Central memory CD4-positive, alpha-beta T cell (primary cell): ENCODE data around the gene B3GNT9.
A peak's percentile ranks its signal among the peaks of the same experiment; 100 is the strongest.

ENCODE experiments used
- DNase-seq: peaks from one replicate; pipeline ENCODE4 v3.0.0; 2022

Gene B3GNT9

DNA sequence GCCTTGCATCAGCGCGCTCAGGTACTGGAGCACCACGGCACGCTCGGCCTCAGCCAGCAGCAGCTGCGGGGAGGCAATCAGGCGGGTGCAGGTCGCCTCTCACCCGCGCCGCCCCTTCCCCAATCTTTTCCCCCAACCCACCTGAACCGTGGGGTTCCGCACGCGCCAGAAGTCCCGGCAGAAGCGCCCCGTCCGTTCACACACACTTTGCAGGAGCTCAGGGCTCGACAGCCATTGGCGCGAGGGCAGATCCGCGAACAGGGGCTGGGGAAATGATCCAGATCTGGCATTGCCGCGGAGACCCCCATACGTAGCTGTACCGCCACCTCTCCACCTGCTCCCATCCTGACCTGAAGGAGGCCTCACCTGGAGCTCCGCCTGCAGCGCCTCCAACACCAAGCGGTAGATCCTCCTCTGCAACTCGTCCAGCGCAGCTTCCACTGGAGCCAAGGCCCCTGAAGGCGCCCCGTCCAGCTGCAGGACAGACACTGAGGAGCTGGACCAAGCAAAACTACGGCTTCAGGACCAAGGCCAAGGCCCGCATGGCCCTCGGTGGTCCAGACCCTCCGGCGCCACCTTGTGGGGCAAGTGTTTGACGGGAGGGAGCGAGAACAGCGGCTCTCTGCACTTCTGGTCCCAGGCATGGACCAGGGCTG is 34.3 kb upstream of the B3GNT9 start:
- DNase-seq, result peak; percentile 70

DNA sequence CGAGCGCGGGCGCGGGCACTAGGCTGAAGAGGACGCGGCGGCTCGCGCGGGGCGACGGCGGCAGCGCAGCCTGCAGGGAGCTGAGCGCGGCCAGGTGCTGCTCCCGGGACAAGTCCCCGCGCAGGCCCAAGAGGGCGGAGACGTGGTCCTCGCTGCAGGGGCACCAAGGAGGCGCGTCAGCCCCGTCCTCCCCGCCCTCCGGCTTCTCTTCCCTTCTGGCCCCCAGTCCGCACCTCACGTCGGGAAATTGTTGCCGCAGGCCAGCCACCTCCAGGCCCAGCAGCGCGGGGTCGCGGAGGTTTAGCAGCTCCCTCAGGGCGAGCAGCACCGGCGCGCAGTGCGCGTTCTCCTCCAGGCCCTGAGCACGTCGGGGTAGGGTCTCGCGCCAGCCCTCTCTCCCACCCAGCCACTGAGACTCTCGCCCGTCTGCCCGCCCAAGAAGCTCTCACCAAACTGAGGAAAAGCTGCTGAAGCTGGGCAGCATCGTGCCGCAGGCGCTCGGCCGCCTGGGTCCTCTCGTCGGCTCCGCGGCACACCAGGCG is 33.7 kb upstream of the B3GNT9 start:
- no peak for DNase-seq

- DNase-seq, result peak; percentile 97
Observed at GRCh38 chr16:67183627-67184452, 33.0 kb upstream of the B3GNT9 start, which contains the start of gene MATCAP1. MATCAP1 (minus strand) TSS chr16:67183963; CDS start chr16:67180610, 3,353 bp downstream.

DNA sequence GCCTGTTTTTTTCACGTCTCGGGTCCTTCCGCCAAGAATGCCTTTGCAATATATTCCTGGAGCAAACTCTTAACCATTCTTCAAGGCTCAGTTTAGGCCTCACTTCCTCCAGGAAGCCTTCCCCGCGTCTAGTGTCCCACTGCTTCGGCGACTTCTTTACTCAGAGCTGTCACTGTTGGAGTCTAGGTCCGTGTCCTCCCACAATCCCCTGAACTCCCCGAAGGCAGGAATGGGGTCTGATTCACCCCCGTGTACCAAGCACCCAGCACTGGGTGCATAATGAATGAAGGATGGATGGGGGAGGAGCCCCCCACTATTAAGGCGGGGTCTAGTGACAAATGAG is 32.5 kb upstream of the B3GNT9 start:
- DNase-seq, result no peak

DNA sequence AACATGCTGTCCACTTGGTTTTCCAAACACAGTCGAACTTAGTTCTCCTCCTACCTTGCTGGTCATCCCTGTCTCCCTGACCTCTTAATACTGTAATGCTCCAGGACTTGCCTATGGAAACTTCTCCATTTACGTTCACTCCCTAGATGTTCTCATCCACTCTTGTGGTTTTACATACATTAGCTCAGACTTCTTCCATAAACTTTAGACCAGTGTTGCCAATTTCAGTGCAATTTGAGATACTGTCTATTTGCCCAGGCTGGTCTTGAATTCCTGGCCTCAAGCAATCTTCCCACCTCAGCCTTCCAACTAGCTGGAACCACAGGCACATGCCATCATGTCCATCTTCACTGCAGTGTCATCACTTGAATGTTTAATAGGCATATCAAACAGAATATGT is 31.5 kb upstream of the B3GNT9 start:
- DNase-seq, result no peak

DNA sequence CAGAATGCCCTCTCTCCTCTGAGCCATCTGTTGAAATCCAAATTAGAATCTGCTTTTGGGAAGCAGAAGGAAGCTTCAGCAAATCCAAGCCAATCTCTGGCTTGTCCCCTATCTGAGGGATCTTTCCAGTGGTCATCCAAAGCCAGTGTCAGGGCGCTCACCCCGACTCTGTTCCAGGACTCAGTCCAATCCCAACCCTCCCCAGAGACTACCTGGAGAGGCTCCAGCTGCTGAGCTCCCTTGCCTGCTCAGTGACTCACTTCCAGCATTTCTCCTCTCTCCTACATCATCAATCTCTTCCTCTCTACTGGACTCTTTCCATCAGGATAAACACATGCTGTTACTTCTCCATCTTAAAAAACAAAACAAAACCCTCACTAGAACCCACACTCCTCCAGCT is 30.5 kb upstream of the B3GNT9 start:
- DNase-seq, result no peak

GRCh38 chr16:67180166-67180565 is 29.4 kb upstream of the B3GNT9 start:
- DNase-seq, result no peak

DNA sequence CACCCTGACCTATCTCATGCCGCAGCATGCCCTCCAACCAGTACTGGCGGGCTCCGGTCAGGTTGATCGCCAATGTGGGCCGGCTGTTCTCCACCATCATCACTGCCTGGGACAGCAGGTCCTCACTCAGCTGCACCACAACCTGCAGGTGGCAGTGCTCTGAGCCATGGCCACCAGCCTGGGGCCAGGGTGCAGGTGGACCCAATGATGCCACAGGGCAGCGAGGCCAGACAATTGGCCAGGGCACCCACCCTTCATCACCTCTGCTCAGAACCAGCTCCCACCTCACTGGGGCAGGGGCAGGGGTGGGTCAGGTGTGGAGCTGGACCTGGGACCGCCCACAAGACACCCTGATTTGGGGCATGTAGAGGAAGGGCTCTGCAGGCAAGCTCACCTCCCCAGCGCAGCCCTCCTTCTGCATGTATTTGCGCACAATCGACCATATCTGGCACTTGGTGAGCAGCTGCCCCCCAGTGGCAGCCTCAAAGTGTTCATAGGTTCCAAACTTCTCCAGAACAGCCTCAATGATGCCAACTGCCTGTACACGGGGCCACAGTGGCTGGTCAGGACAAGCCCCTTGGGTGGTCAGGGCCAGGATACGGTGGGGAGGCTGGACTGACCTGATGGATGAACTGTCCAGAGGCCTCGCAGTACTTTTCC is 28.8 kb upstream of the B3GNT9 start:
- no peak for DNase-seq

DNA sequence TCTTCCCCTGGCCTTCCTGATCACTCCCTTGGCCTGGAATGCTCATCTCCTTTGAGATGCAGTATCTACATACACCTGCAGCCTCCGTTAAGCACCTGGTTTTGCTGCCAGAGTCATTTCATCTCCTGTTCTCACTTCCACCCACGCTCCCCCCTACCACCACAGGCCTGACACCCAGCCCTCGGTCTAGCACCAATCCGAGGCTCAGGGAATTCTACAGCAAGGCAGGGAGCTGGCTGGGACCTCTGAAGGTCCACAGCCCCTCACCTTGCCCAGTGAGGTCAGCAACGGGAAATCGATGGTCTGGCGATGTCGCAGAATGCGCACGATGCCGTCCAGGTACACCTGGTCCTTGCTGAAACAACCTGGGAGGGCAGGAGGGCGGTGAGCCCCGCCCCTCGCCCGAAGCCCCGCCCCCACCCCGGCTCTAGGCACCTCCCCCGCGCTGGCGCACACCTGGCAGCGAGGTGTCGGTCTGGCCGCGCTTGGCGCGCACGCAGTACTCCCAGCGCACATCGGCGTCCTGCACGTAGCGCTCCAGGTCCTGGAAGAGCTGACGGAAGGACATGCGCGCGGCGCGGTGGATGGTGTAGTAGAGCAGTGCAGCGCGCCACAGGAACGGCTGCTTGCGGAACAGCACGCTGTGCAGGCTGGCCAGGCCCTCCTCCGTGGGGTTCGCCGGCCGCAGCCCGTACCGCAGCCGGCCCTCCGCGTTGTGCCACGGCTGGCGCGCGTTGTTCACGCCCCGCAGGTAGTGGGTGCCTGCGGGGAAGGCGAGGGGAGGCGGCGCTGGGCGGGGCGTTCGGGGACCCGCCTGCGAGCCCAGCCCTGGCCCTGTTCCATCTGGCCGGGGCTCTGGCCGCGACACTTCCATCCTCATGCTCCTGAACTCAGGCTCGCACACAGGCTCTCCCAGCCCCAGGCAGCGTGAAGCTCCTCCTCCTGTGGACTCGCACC is 27.2 kb upstream of the B3GNT9 start:
- peak; percentile 73 for DNase-seq

DNA sequence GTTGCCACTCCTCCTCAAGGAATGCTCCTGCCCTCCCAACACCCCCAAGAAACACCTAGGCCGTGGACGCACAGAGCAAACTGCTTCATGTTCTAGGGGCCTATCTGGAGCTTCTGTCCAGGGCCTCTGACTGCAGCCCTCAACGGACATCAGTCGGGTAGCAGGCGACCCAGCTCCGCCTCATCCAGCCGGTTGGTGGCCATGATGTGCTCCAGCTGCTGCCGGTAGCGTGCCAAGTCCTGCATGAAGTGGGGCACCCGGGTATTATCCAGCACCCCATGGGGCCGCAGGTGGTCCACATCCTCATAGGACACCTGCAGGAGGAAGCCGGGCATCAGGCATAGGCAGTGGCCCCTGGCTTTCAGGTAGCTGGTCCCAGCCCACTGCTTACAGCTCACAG is 25.9 kb upstream of the B3GNT9 start:
- DNase-seq, result no peak

GRCh38 chr16:67174706-67175231 is 24.0 kb upstream of the B3GNT9 start:
- no peak for DNase-seq

DNA sequence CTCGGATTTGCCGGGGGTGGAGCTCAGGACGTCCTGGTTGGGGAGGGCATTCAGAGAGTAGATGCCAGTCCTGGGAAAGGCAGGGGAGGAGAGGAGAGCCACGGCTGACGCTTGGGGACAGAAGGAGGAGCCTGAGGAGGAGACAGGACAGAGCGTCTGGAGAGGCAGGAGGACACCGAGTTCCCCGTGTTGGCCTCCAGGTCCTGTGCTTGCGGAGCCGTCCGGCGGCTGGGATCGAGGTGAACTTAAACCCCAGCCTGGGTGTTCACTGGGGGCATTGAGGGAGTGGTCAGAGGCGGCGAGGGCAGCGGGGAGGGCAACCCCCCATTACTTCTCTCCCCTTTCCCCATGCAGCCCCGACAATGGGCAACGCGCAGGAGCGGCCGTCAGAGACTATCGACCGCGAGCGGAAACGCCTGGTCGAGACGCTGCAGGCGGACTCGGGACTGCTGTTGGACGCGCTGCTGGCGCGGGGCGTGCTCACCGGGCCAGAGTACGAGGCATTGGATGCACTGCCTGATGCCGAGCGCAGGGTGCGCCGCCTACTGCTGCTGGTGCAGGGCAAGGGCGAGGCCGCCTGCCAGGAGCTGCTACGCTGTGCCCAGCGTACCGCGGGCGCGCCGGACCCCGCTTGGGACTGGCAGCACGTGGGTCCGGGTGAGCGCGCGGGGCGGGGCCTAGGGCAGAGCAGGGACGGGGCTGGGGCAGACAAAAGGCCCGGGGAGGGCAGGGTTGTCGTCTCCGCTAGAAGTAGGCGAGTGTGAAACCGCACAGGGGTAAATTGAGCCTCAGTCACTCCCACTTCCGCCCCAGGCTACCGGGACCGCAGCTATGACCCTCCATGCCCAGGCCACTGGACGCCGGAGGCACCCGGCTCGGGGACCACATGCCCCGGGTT is 23.3 kb upstream of the B3GNT9 start:
- DNase-seq, result peak; percentile 59

DNA sequence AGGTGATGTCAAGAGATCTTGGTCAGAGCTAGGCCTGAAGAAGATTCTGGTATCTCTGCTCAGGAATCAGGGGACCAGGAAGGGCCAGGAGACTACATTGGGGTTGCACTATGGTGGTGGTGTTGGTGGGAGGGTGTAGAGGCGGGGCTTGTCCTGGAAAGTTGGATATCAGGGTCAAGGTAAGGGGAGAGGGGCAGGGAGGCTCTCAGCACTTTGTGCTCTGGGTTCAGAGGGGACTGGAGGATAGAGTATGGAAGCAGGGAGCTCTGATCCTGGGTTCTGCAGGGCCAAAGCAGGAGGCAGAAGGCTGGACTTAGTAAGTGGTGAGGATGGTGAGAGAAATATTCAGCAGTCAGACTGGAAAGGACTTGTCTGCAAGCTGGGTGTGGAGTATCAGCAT is 22.5 kb upstream of the B3GNT9 start:
- no peak for DNase-seq

DNA sequence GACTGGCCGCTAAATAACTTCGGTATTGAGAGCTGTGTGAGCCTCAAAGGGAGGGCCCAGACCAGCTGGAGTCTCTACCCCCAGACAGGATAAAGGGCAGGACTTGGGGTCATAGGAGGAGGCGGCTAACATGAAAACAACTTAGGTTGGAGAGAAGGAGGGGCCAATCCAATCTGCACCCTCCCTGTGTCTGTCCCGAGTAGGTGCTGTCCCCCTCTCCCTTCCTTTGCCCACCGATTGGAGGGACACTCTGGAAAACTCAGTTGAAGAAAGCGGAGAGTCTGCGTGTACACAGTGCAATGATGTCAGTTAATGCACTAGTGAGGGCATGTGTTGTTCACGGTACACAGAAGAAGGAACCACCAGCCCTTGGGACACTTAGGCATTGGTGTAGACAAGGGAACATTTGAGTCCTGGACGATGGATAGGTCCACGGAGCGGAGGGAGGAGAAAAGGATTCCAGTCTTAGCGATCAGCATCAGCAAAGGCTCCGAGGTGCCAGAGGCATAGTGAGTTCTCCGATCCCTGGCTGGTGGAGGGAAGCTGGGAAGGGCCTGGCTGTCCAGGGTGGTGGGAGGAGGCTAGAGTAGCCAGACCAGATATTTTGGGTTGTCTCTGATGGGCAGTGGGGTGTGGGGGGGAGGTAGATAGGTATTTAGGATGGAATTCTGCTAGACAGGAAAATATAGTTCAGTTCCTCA is 20.3 kb upstream of the B3GNT9 start:
- no peak for DNase-seq

- DNase-seq, result no peak
Observed at GRCh38 chr16:67170168-67170948, 19.6 kb upstream of the B3GNT9 start, which contains the start of gene NOL3. NOL3 (plus strand) TSS chr16:67170538.

- DNase-seq, result no peak
Observed at GRCh38 chr16:67169642-67170167, 18.9 kb upstream of the B3GNT9 start.

DNA sequence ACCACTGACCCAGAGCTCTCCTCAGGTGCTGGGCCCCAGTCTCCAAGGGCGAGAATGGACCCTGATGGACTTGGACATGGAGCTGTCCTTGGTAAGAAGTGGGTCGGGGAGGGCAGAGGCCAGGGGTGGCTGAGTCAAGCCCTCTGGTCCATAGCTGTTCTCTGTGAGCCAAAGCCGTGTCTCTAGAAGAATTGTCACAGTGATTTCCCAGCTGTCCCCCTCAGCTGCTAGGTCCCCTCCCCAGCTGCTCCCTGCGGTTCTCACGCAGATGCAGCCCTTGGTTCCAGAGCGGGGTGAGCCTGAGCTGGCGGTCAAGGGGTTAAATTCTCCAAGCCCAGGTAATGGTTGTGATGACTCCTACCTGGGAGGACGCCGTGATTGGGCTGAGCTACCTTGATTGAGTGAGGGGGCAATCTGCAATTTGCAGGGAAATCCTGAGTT is 18.2 kb upstream of the B3GNT9 start:
- no peak for DNase-seq

GRCh38 chr16:67167588-67167987 is 16.8 kb upstream of the B3GNT9 start:
- no peak for DNase-seq

DNA sequence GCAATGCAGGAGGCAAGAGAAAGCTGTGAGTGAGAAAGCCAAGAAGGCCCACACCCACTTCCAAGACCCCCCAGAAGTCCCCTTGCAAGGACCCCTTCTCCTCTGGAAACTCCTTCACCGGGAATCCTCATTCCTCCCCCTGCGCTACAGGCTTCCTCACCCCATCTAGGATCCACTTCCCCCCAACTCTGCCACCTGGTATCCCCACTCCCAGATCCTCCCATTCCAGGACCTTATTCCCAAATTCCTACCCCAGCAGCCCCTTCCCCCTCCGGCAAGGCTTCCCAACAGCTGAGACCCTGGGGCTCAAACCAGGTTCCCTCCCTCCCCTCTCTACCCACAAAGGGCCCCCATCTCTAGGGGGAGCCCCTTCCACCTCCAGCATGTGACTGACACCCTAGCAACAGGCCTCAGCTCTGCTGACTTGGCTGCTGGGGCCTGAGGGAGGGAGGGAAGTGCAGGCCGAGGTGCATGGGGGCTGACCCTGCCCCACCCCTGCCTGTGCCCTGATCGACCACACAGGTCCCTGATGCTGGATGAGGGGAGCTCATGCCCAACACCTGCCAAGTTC is 15.9 kb upstream of the B3GNT9 start:
- DNase-seq, result no peak
